ENCODE measurements around the gene RCHY1. TPM values are rescaled to one million over a fixed set of nuclear protein-coding genes. Genes with fewer than 3 reads are reported as not detected.
"Not testable (repeated sequence)": the region's sequence is repeated elsewhere in the genome, so short reads cannot be mapped to it uniquely, and the experiment has no call there.

Gene RCHY1
- total and polyA plus RNA-seq, 2 donors (not counting 3 experiments of a cell fraction or from before 2014, with no cell fraction given) = 21.1 to 30.9 TPM

DNA sequence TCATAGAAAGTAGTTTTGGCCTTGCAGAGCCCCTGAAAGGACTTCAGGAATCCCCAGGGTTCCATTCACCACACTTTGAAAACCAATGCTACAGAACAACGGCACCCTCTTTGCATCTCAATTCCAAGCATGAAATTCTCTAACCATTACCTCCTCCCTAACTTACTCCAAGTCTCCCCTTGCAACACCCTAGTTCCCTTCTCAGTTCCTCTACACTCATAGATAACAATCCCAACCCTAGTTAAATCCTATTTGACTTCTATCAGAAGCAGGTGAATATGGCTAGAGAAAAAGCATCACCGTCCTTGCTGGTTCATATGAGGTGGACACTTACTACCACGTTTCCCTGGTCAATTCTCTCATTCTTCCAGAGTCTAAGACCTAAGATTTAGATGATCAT lies 2.4 kb downstream of the RCHY1 start:
- TF ChIP-seq MAX (IDR thresholded peaks at IDR 0.05; ENCODE audit: insufficient read depth, insufficient read length) (no peak), CTCF (IDR thresholded peaks at IDR 0.05; ENCODE audit: extremely low read depth in 1 of 2, insufficient read depth in 1 of 2, low read depth in 1 of 2, low read length in 2 of 2) (no peak), GATA2 (IDR thresholded peaks at IDR 0.05; ENCODE audit: insufficient read depth, insufficient read length, low read depth, low read length) (no peak), POLR2A (IDR thresholded peaks at IDR 0.05; ENCODE audit: low read depth, low read length) (no peak), POLR2AphosphoS5 (IDR thresholded peaks at IDR 0.05; ENCODE audit: insufficient read depth, low read depth, low read length) (no peak), EZH2 (IDR thresholded peaks at IDR 0.05; ENCODE audit: borderline replicate concordance, low read depth, low read length, severe bottlenecking) (no peak), JUN (IDR thresholded peaks at IDR 0.05; ENCODE audit: borderline replicate concordance, insufficient read depth, insufficient read length, low read depth) (no peak), MYC (IDR thresholded peaks at IDR 0.05; ENCODE audit: low read depth, low read length) (no peak), FOS (IDR thresholded peaks at IDR 0.05; ENCODE audit: borderline replicate concordance, insufficient read depth, low read length) (no peak)

DNA sequence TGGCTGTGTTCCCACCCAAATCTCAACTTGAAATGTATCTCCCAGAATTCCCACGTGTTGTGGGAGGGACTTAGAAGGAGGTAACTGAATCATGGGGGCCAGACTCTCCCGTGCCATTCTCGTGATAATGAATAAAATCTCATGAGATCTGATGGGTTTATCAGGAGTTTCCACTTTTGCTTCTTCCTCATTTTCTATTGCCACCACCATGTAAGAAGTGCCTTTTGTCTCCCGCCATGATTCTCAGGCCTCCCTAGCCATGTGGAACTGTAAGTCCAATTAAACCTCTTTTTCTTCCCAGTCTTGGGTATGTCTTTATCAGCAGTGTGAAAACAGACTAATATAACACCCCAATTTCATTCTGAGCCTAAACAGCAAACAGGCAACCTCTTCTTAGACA lies 4.6 kb downstream of the RCHY1 start:
- H4K20me1 ChIP-seq (replicated peaks; ENCODE audit: control insufficient read depth, extremely low read depth, insufficient read depth, low read length); FAIRE-seq; DNase-seq (ENCODE audit: low read depth, low spot score); H3K36me3 ChIP-seq (ENCODE audit: control insufficient read depth in 2 of 2, extremely low read depth in 1 of 2, insufficient read depth in 2 of 2, low read length in 2 of 2); H3K9ac ChIP-seq (replicated peaks; ENCODE audit: extremely low read depth, insufficient read depth, low read length); H3K27ac ChIP-seq (ENCODE audit: insufficient read depth, low read depth, low read length); H3K4me3 ChIP-seq (replicated peaks in 1 of 3; ENCODE audit: insufficient read depth in 1 of 3, low read depth in 1 of 3, low read length in 3 of 3); dilution Hi-C loops (cut with MboI; ENCODE audit: extremely low pct_ligation_motif_present, low sequenced_read_pairs); H3K4me2 ChIP-seq (ENCODE audit: insufficient read depth, low read length); POLR2A ChIA-PET; H3K9me3 ChIP-seq (replicated peaks; ENCODE audit: control insufficient read depth, insufficient read depth, low read length); H2AFZ ChIP-seq (ENCODE audit: low read depth, low read length); BruUV-seq (replicated peaks); H3K9me1 ChIP-seq (replicated peaks; ENCODE audit: control insufficient read depth, extremely low read depth, insufficient read depth, low read length); intact Hi-C loops (cut with micrococcal nuclease); H3K27me3 ChIP-seq (ENCODE audit: control insufficient read depth in 2 of 2, insufficient read depth in 2 of 2, low read length in 2 of 2): not testable (repeated sequence)
- CTCF ChIA-PET = interaction anchor here (1.0 kb wide), 1 partner anchor 19 kb away, joined by 3 read pairs; no protein-coding TSS in a partner anchor
- peaks cover 63% of the 10 kb centered on the region for H3K79me2 ChIP-seq (ENCODE audit: control insufficient read depth, insufficient read depth, low read length)
- H3K4me1 ChIP-seq (ENCODE audit: control insufficient read depth, extremely low read depth, insufficient read depth, low read length) = peaks cover 26% of the 10 kb centered on the region

More for the DNA sequence above, 2.4 kb downstream of the RCHY1 start:
- no peak for DNase-seq (ENCODE audit: low read depth, low spot score)
- Histone ChIP-seq H3K27ac (ENCODE audit: insufficient read depth, low read depth, low read length) (peak overlapping the region; percentile 72), H3K4me2 (ENCODE audit: insufficient read depth, low read length) (peak overlapping the region; percentile 80), H4K20me1 (replicated peaks; ENCODE audit: control insufficient read depth, extremely low read depth, insufficient read depth, low read length) (peaks cover 5% of the 10 kb centered on the region), H3K36me3 (ENCODE audit: control insufficient read depth in 2 of 2, extremely low read depth in 1 of 2, insufficient read depth in 2 of 2, low read length in 2 of 2) (peaks cover 0 to 2% of the 10 kb centered on the region in 2 experiments), H3K79me2 (ENCODE audit: control insufficient read depth, insufficient read depth, low read length) (peaks cover 54% of the 10 kb centered on the region), H3K9me1 (replicated peaks; ENCODE audit: control insufficient read depth, extremely low read depth, insufficient read depth, low read length) (no peaks in the 10 kb centered on the region), H3K4me3 (replicated peaks in 1 of 3; ENCODE audit: insufficient read depth in 1 of 3, low read depth in 1 of 3, low read length in 3 of 3) (peak overlapping the region in 2 of 3 experiments; percentile 9 to 94), H3K9ac (replicated peaks; ENCODE audit: extremely low read depth, insufficient read depth, low read length) (peak overlapping the region; percentile 22), H3K4me1 (ENCODE audit: control insufficient read depth, extremely low read depth, insufficient read depth, low read length) (peaks cover 35% of the 10 kb centered on the region), H3K27me3 (ENCODE audit: control insufficient read depth in 2 of 2, insufficient read depth in 2 of 2, low read length in 2 of 2) (no peaks in the 10 kb centered on the region), H3K9me3 (replicated peaks; ENCODE audit: control insufficient read depth, insufficient read depth, low read length) (no peaks in the 10 kb centered on the region), H2AFZ (ENCODE audit: low read depth, low read length) (no peak overlapping the region)
- dilution Hi-C loops (cut with MboI; ENCODE audit: extremely low pct_ligation_motif_present, low sequenced_read_pairs) (no loop called here), intact Hi-C loops (cut with micrococcal nuclease) (loop anchor here (2.0 to 10.0 kb wide), 2 partner anchors 17 to 887 kb away; no protein-coding TSS in a partner anchor)
- ChIA-PET CTCF (no interaction called here), POLR2A (interaction anchor here (0.7 kb wide), 1 partner anchor 380 kb away, joined by 5 read pairs; no protein-coding TSS in a partner anchor)
- no TSS peak for BruUV-seq (replicated peaks)
- no peak for FAIRE-seq

Measured in endothelial cell of umbilical vein (primary cell).